A673 (cell line): ENCODE results near the gene ICAM4.

ENCODE experiments used
- EZH2 ChIP-seq: fragments of 200-600 bp; sonication (generic); IDR thresholded peaks from 2 replicates; pipeline ENCODE4 v1.6.1; 2017; ENCODE audit warnings: borderline replicate concordance, low read depth, mild to moderate bottlenecking, mixed read lengths, antibody characterized with exemption, low read length; ENCODE audit not compliant: poor library complexity, severe bottlenecking
- TF ChIP-seq, protein P1 (sequence below): fragments of 300-800, 200-600 bp; sonication (generic); conservative IDR thresholded peaks from 2 replicates; pipeline ENCODE4 v1.5.1; 2017; ENCODE audit warnings: low read depth, mild to moderate bottlenecking, antibody characterized with exemption, low read length, moderate library complexity, mixed read lengths

DNA sequence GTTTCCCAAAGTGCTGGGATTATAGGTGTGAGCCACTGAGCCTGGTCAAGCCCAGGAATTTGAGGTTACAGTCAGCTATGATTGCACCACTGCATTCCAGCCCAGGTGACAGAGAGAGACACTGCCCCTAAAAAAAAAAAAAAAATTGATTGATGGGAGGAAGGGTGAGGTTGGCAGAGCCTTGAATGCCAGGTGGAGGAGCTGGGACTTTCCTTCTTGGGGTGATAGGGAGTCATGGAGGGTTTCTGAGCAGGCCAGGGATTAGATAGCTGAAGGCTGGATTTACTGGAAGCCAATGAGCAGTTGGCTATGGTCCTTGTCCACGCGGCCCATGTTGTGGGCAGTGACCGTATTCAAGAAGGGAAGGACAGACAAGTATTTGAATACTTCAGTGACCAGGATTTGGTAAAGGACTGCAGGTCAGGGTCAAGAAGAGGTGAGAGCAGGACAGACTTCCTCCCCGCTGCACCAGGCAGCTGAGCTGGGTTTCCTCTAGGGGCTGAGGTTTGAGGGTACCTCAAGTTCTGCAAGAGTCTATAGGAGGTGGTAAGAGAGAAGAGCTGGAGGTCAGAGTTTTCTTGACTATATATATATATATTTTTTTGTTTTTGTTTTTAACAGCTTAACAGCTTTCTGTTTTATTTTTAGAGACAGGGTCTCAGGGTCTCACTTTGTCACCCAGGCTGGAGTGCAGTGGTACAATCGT is 6.9 kb upstream of the ICAM4 start:
- TF ChIP-seq, protein P1, sequence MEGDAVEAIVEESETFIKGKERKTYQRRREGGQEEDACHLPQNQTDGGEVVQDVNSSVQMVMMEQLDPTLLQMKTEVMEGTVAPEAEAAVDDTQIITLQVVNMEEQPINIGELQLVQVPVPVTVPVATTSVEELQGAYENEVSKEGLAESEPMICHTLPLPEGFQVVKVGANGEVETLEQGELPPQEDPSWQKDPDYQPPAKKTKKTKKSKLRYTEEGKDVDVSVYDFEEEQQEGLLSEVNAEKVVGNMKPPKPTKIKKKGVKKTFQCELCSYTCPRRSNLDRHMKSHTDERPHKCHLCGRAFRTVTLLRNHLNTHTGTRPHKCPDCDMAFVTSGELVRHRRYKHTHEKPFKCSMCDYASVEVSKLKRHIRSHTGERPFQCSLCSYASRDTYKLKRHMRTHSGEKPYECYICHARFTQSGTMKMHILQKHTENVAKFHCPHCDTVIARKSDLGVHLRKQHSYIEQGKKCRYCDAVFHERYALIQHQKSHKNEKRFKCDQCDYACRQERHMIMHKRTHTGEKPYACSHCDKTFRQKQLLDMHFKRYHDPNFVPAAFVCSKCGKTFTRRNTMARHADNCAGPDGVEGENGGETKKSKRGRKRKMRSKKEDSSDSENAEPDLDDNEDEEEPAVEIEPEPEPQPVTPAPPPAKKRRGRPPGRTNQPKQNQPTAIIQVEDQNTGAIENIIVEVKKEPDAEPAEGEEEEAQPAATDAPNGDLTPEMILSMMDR: no peak
- TF ChIP-seq EZH2: no peak
